ENCODE data around the gene IL1RAPL2. TPM values are rescaled to one million over a fixed set of nuclear protein-coding genes. Genes with fewer than 3 reads are reported as not detected.

Gene IL1RAPL2
- total and polyA plus RNA-seq, 2 of the 4 experiments (the other 2 are of a cell fraction): 0.03 TPM; not detected in 1

DNA sequence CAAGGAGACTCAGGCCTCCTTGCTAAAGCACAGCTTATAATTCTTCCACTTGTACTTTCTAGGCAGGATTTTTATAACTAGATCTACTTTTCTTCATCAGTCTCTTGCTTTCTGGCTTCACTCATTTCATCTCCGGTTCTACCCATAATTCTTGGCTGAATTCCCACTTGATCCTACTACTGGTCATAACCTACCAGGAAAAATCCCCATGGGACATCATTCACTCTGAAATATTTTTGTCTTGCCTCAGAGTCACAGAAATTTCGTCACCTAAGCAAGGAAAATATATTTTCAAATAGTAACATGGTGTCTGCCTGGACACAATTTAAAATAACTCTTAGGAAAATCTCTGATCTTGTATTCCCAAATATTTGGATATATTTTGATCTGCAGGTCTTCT, 532.2 kb downstream of the IL1RAPL2 start:
- Histone ChIP-seq H2BK120ac (ENCODE audit: low read depth, low read length) (no peak overlapping the region), H4K91ac (ENCODE audit: insufficient read depth, low read depth, low read length) (no peak overlapping the region), H2AFZ (replicated peaks; ENCODE audit: low read length, poor library complexity) (no peak overlapping the region), H2BK20ac (ENCODE audit: low read depth, low read length) (no peak overlapping the region), H3K27me3 (ENCODE audit: control insufficient read depth, insufficient read depth, low read length) (no peaks in the 10 kb centered on the region), H4K5ac (ENCODE audit: low read depth, low read length) (no peak overlapping the region), H3K4me2 (ENCODE audit: low read depth, low read length) (no peak overlapping the region), H3K14ac (replicated peaks; ENCODE audit: low read depth, low read length) (no peak overlapping the region), H3K18ac (ENCODE audit: low read depth, low read length) (no peak overlapping the region), H3K9me3 (ENCODE audit: control insufficient read depth, insufficient read depth, low read length) (no peaks in the 10 kb centered on the region), H3K9ac (ENCODE audit: low read depth, low read length) (no peak overlapping the region), H4K8ac (ENCODE audit: low read depth in 2 of 2, low read length in 2 of 2) (no peak overlapping the region), H2BK15ac (ENCODE audit: low read depth, low read length) (no peak overlapping the region), H3K4me3 (ENCODE audit: insufficient read depth, low read depth, low read length) (no peak overlapping the region), H3K79me1 (ENCODE audit: low read depth in 1 of 2, low read length in 2 of 2) (no peaks in the 10 kb centered on the region), H4K20me1 (ENCODE audit: insufficient read depth, low read length) (no peaks in the 10 kb centered on the region), H2AK9ac (replicated peaks; ENCODE audit: low read depth, low read length, poor library complexity) (no peak overlapping the region), H3K4ac (ENCODE audit: low read depth, low read length) (no peak overlapping the region), H2BK5ac (ENCODE audit: low read depth, low read length, poor library complexity, severe bottlenecking) (no peak overlapping the region), H3K27ac (ENCODE audit: insufficient read depth, low read length) (no peak overlapping the region), H3K56ac (ENCODE audit: extremely low read depth, insufficient read depth, low read length) (no peak overlapping the region), H3K9me1 (ENCODE audit: insufficient read depth, low read length) (no peaks in the 10 kb centered on the region), H3K36me3 (ENCODE audit: control insufficient read depth, insufficient read depth, low read length) (no peaks in the 10 kb centered on the region), H3K4me1 (ENCODE audit: control insufficient read depth, insufficient read depth, low read length) (no peaks in the 10 kb centered on the region), H2AK5ac (ENCODE audit: low read depth, low read length) (no peak overlapping the region), H3K23ac (ENCODE audit: low read depth, low read length) (no peak overlapping the region)
- dilution Hi-C loops (cut with HindIII; ENCODE audit: low sequenced_read_pairs, unreplicated experiment) (no loop called here), in situ Hi-C loops (cut with MboI; ENCODE audit: low sequenced_read_pairs) (no loop called here), intact Hi-C loops (cut with micrococcal nuclease) (no loop called here)
- DNase-seq (no peak), ATAC-seq (ENCODE audit: low read depth) (no peak)
- BruUV-seq (replicated peaks): no TSS peak
- TF ChIP-seq, protein P1, sequence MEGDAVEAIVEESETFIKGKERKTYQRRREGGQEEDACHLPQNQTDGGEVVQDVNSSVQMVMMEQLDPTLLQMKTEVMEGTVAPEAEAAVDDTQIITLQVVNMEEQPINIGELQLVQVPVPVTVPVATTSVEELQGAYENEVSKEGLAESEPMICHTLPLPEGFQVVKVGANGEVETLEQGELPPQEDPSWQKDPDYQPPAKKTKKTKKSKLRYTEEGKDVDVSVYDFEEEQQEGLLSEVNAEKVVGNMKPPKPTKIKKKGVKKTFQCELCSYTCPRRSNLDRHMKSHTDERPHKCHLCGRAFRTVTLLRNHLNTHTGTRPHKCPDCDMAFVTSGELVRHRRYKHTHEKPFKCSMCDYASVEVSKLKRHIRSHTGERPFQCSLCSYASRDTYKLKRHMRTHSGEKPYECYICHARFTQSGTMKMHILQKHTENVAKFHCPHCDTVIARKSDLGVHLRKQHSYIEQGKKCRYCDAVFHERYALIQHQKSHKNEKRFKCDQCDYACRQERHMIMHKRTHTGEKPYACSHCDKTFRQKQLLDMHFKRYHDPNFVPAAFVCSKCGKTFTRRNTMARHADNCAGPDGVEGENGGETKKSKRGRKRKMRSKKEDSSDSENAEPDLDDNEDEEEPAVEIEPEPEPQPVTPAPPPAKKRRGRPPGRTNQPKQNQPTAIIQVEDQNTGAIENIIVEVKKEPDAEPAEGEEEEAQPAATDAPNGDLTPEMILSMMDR (conservative IDR thresholded peaks at IDR 0.05; ENCODE audit: low read depth, low read length): no peak
- no peak for TF ChIP-seq NFE2L2 (IDR thresholded peaks at IDR 0.05; ENCODE audit: low read depth, low read length)
- no peak for TF ChIP-seq POLR2A (IDR thresholded peaks at IDR 0.05; ENCODE audit: low read depth, low read length)
- TF ChIP-seq SMC3 (IDR thresholded peaks at IDR 0.05; ENCODE audit: low read depth, low read length): no peak
- TF ChIP-seq, protein P2, sequence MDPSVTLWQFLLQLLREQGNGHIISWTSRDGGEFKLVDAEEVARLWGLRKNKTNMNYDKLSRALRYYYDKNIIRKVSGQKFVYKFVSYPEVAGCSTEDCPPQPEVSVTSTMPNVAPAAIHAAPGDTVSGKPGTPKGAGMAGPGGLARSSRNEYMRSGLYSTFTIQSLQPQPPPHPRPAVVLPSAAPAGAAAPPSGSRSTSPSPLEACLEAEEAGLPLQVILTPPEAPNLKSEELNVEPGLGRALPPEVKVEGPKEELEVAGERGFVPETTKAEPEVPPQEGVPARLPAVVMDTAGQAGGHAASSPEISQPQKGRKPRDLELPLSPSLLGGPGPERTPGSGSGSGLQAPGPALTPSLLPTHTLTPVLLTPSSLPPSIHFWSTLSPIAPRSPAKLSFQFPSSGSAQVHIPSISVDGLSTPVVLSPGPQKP (IDR thresholded peaks at IDR 0.05; ENCODE audit: borderline replicate concordance, low read depth, low read length): no peak
- TF ChIP-seq CHD1 (IDR thresholded peaks at IDR 0.05; ENCODE audit: low read depth, low read length): no peak
- TF ChIP-seq BHLHE40 (IDR thresholded peaks at IDR 0.05; ENCODE audit: low read depth, low read length): no peak
- no peak for TF ChIP-seq FOS (IDR thresholded peaks at IDR 0.05; ENCODE audit: low read depth, low read length)
- TF ChIP-seq RAD21 (IDR thresholded peaks at IDR 0.05; ENCODE audit: low read length): no peak
- TF ChIP-seq MXI1 (IDR thresholded peaks at IDR 0.05; ENCODE audit: borderline replicate concordance, low read depth, low read length): no peak
- TF ChIP-seq MAFK (IDR thresholded peaks at IDR 0.05; ENCODE audit: low read depth, low read length): no peak
- no peak for TF ChIP-seq CEBPB (IDR thresholded peaks at IDR 0.05; ENCODE audit: low read depth, low read length)
- no peak for TF ChIP-seq MAZ (IDR thresholded peaks at IDR 0.05; ENCODE audit: borderline replicate concordance, low read depth, low read length)
- TF ChIP-seq RCOR1 (IDR thresholded peaks at IDR 0.05; ENCODE audit: insufficient replicate concordance, low read length): no peak
- TF ChIP-seq, protein P3, sequence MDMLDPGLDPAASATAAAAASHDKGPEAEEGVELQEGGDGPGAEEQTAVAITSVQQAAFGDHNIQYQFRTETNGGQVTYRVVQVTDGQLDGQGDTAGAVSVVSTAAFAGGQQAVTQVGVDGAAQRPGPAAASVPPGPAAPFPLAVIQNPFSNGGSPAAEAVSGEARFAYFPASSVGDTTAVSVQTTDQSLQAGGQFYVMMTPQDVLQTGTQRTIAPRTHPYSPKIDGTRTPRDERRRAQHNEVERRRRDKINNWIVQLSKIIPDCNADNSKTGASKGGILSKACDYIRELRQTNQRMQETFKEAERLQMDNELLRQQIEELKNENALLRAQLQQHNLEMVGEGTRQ (IDR thresholded peaks at IDR 0.05; ENCODE audit: low read depth, low read length): no peak
- TF ChIP-seq RFX5 (IDR thresholded peaks at IDR 0.05; ENCODE audit: low read depth, low read length): no peak
- WGBS, 2 experiments (ENCODE audit: extremely low coverage in 2 of 2, insufficient read length in 1 of 2): 20% methylated on average over 1 of the region's 2 CpGs; no CpG with 5 or more reads in 1 of the 2 experiments
- CTCF ChIA-PET: no interaction called here
- POLR2A ChIA-PET (ENCODE audit: unreplicated experiment): no interaction called here
